Measurements from ENCODE around the gene SHROOM1. TPM values are rescaled to one million over a fixed set of nuclear protein-coding genes. Genes with fewer than 3 reads are reported as not detected.

Gene SHROOM1
- total RNA-seq, 2 donors from 2014 or later, result 1.1 to 2.1 TPM

DNA sequence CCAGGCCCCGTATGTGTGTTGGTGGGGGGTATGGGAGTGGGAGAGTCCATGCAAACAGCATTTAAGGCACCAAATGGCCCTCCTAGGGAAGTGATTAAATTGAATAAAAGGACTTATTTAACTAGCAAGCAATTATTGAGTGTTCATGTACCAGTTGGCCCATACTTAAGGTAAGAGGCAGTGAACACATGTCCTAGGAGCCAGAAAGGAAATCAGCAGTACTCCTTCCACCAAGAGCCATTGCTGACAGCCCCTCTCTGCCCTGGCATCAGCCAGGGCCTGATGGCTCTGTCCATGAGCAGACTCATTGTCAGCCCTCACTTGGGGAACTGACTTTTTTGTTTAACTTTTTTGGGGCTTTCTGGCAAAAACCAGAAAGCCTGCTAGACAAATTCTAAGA lies 10.4 kb upstream of the SHROOM1 start:
- no peak for DNase-seq
- Mint-ChIP-seq H3K27me3 (ENCODE audit: low read depth) (no peaks in the 10 kb centered on the region), H3K36me3 (ENCODE audit: insufficient read depth in 2 of 2) (no peaks in the 10 kb centered on the region), H3K9me3 (no peaks in the 10 kb centered on the region), H3K4me3 (no peak overlapping the region), H3K4me1 (ENCODE audit: low read depth) (peaks cover 4% of the 10 kb centered on the region), H3K27ac (no peak overlapping the region)
- ATAC-seq (replicated peaks in 1 of 2), result no peak

DNA sequence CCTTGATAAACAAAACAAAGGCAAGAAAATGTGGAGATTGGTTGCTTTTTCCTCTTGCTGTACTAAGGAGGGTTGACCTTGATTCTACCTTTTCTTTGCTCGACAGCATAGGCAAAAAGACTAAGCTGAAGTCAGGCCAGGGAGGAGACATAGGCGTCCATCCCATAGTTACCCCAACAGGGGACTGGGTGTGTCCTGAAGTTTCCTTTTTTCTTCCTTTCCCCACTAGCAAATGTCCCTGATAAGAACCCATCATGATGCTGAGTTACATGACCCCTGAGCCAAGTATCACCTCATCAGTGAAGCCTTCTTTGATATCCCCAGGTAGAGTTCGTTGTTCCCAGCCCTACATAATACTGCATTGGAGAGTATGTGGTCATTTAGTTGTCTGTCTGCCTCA lies 9.9 kb upstream of the SHROOM1 start:
- H3K4me1 Mint-ChIP-seq (ENCODE audit: low read depth), result peaks cover 4% of the 10 kb centered on the region
- no peak overlapping the region for H3K27ac Mint-ChIP-seq
- ATAC-seq (replicated peaks in 1 of 2), result no peak
- no peaks in the 10 kb centered on the region for H3K9me3 Mint-ChIP-seq
- H3K27me3 Mint-ChIP-seq (ENCODE audit: low read depth), result no peaks in the 10 kb centered on the region
- no peak overlapping the region for H3K4me3 Mint-ChIP-seq
- DNase-seq, result no peak
- H3K36me3 Mint-ChIP-seq (ENCODE audit: insufficient read depth in 2 of 2), result no peaks in the 10 kb centered on the region

DNA sequence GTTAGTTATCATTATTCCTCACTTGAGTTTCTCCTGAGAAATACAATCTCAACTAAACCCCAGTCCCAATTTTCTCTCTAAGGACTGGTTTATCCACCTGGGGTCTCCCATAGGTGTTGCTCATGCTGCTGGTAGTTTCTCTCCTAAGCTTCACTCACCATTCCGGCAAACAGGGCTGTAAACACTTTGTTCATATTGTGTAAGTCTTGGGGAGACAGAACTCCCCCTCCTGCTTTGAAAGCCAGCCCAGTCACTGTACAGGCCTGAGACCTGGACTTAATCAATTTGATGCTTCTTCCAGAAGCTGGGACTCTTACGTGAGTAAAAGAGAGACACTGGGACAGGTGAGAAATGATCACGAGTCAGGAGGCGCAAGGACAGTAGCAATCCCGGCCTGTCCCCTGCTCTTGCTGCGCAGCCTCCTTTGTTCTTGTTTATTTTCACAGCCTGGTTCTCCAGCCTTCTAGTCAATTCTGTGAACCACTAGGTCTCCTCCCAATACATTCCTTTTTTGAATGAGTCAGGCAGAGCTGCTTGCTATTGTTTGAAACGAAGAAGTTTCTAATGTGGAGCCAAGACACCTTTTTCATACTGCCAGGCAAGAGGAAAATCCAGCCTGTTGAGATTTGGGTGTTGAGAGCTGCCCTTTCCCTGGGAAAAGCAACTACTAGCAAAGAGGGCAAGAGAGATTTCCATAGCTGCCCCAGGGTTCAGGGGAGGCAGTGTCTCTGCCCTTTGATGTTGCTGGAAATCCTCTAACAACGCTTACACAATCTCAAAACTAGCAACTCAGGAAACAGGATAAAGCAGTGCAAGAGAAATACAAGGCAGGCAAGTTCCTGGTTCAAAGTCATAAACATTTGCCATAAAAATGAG lies 9.2 kb upstream of the SHROOM1 start:
- no peaks in the 10 kb centered on the region for H3K9me3 Mint-ChIP-seq
- no peak for ATAC-seq (replicated peaks in 1 of 2)
- no peak overlapping the region for H3K4me3 Mint-ChIP-seq
- no peak overlapping the region for H3K27ac Mint-ChIP-seq
- peaks cover 4% of the 10 kb centered on the region for H3K4me1 Mint-ChIP-seq (ENCODE audit: low read depth)
- H3K36me3 Mint-ChIP-seq (ENCODE audit: insufficient read depth in 2 of 2), result no peaks in the 10 kb centered on the region
- H3K27me3 Mint-ChIP-seq (ENCODE audit: low read depth), result no peaks in the 10 kb centered on the region
- DNase-seq, result no peak

DNA sequence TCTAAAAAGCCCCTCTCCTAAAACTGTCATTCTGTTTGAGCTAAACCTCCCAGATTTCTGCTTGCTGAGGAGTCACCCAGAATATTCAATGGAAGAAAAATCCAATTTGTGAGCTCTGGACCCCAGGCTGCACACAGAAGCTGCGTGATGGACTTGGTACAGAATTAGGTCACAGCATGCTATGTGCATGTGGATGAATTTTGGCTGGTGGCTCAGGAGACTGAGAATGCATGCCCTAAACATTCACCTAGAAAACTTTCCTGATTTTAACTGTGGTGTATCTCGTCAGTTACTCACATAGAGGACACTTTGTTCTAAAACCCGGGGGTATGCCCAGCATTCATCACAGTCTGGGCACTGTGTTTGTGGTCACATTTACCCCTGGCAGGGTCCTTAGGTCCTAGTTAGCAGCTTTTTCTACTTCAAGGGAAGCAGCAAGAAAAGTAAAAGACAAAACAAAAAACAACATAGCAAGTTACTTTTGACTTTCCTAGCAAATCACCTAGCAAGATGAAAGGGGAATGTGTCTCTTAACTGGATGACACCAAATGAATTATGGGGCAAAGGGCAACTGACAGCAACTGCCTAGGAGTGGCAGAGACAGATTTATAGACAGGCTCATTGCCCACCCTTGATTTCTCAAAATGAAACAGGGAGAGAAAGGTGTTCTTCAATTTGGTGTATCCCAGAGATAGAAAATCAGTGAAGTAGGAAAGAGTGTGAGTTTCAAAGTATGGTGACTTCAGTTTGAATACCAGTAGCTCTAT lies 8.3 kb upstream of the SHROOM1 start:
- Mint-ChIP-seq H3K27ac (no peak overlapping the region), H3K4me1 (ENCODE audit: low read depth) (peaks cover 4% of the 10 kb centered on the region), H3K4me3 (no peak overlapping the region), H3K36me3 (ENCODE audit: insufficient read depth in 2 of 2) (no peaks in the 10 kb centered on the region), H3K27me3 (ENCODE audit: low read depth) (peaks cover 5% of the 10 kb centered on the region), H3K9me3 (no peaks in the 10 kb centered on the region)
- DNase-seq (no peak), ATAC-seq (replicated peaks in 1 of 2) (no peak)

DNA sequence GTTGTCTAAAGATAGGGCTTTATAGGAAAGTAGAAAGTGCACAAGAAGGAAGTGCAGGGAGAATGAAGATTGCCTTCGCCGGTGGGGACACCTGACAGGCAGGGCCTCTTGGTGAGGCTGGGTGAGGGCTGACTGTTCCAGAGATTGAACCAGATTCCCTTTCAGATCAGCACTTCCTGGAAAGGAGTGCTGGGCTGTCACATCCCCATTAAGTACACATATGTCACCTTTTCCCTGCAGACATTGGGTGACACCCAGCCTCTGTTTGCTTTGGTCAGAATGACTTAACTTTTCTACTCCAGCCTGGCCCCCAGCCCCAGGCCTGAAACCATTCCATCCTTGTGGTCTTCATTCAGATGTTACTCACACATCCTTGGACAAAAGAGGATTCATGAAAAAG lies 7.4 kb upstream of the SHROOM1 start:
- no peak overlapping the region for H3K4me3 Mint-ChIP-seq
- H3K27me3 Mint-ChIP-seq (ENCODE audit: low read depth), result peaks cover 11% of the 10 kb centered on the region
- no peak overlapping the region for H3K27ac Mint-ChIP-seq
- no peak for DNase-seq
- H3K36me3 Mint-ChIP-seq (ENCODE audit: insufficient read depth in 2 of 2), result no peaks in the 10 kb centered on the region
- no peak for ATAC-seq (replicated peaks in 1 of 2)
- H3K9me3 Mint-ChIP-seq, result no peaks in the 10 kb centered on the region
- peaks cover 4% of the 10 kb centered on the region for H3K4me1 Mint-ChIP-seq (ENCODE audit: low read depth)

DNA sequence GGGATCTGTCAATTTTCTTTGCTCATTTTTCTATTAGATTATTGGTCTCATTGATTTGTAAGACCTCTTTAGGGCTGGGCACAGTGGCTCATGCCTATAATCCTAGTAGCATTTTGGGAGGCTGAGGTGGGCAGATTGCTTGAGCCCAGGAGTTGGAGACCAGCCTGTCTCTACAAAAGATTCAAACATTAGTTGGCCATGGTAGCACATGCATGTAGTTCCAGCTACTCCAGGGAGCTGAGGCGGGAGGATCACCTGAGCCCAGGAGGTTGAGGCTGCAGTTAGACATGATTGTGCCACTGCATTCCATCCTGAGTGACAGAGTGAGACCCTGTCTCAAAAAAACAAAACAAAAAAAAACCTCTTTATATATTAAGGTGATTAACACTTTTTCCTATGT lies 6.4 kb upstream of the SHROOM1 start:
- DNase-seq, result no peak
- Mint-ChIP-seq H3K27me3 (ENCODE audit: low read depth) (peaks cover 16% of the 10 kb centered on the region), H3K4me3 (no peak overlapping the region)

DNA sequence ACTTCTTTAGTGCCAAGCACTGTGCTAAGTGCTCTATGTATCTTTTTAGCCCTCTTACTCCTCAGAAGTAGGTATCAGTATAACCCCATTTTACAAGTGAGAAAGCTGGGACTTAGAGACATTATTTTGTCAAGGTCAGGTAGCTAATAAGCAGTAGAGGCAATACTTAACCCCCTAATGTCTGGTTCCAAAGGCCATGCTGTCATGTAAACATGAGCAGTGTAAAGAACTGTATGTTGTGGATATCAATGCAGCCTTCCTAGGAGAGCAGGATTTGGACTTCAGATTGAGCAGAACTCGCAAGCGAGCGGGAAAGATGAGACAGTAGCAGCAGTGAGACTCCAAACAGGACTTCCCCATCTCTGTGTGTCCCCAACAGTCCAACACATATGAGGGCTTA lies 3.6 kb upstream of the SHROOM1 start:
- no peak for DNase-seq
- Mint-ChIP-seq H3K27ac (no peak overlapping the region), H3K9me3 (no peaks in the 10 kb centered on the region), H3K27me3 (ENCODE audit: low read depth) (peaks cover 31% of the 10 kb centered on the region), H3K36me3 (ENCODE audit: insufficient read depth in 2 of 2) (no peaks in the 10 kb centered on the region), H3K4me3 (no peak overlapping the region), H3K4me1 (ENCODE audit: low read depth) (peaks cover 12% of the 10 kb centered on the region)
- ATAC-seq (replicated peaks in 1 of 2), result no peak

More for the DNA sequence above, 6.4 kb upstream of the SHROOM1 start:
- Mint-ChIP-seq H3K36me3 (ENCODE audit: insufficient read depth in 2 of 2) (no peaks in the 10 kb centered on the region), H3K9me3 (no peaks in the 10 kb centered on the region), H3K4me1 (ENCODE audit: low read depth) (peaks cover 4% of the 10 kb centered on the region), H3K27ac (no peak overlapping the region)
- no peak for ATAC-seq (replicated peaks in 1 of 2)

DNA sequence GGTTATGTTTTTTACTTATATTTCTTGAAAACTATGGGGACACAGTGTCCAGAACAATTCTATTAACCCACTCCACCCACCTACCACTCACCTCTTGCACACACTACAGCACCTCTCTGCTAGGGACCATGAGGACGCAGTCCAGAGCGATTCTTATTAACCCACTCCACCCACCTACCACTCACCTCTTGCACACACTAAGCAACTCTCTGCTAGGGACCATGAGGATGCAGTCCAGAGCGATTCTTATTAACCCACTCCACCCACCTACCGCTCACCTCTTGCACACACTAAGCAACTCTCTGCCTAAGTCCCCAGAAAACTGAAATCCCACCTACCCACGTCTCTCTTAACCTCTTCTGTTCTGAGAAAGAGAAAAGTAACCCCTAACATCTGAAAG lies 2.2 kb upstream of the SHROOM1 start:
- no peak overlapping the region for H3K4me3 Mint-ChIP-seq
- no peaks in the 10 kb centered on the region for H3K36me3 Mint-ChIP-seq (ENCODE audit: insufficient read depth in 2 of 2)
- H3K27ac Mint-ChIP-seq, result no peak overlapping the region
- DNase-seq, result no peak
- H3K27me3 Mint-ChIP-seq (ENCODE audit: low read depth), result peaks cover 45% of the 10 kb centered on the region
- no peak for ATAC-seq (replicated peaks in 1 of 2)
- peaks cover 9% of the 10 kb centered on the region for H3K4me1 Mint-ChIP-seq (ENCODE audit: low read depth)
- H3K9me3 Mint-ChIP-seq, result no peaks in the 10 kb centered on the region

DNA sequence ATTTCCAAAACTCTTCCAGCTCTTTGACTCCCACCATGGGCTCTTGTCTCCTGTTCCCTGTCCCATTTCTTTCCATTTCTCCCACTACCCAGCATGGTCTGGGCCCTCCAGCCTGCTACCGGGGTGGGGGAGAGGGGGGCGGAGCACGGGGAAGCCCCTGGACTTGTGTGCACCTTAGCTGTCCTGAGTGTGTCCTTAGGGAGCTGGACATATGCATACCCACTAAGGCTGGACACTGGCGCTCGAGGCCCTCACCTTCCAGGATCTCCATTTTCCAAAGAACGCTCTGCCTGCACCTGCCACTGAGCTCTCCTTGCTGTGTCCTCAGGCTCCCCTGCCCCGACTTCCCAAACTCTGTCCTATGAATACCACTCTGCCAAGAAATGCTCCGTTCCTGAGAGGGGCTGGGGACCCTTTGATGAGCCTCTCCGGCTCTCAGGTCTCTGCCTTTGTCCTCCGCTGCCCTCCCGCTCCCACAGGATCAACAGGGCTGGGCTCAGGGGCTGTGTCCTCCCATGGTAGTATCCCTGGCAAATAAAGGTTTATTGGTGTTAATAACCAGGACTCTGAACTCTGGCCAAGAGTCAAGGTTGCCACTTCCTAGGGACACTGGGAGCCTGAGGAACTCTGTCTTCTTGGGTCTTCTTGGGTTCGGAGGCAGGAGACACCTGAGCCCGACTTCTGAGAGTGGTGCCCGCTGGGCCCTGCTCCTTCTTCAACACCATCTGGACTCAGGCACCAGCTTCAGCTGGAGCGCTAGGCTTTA lies 831 bp upstream of the SHROOM1 start:
- Mint-ChIP-seq H3K27ac (no peak overlapping the region), H3K4me1 (ENCODE audit: low read depth) (peaks cover 9% of the 10 kb centered on the region)
- no peak for ATAC-seq (replicated peaks in 1 of 2)

DNA sequence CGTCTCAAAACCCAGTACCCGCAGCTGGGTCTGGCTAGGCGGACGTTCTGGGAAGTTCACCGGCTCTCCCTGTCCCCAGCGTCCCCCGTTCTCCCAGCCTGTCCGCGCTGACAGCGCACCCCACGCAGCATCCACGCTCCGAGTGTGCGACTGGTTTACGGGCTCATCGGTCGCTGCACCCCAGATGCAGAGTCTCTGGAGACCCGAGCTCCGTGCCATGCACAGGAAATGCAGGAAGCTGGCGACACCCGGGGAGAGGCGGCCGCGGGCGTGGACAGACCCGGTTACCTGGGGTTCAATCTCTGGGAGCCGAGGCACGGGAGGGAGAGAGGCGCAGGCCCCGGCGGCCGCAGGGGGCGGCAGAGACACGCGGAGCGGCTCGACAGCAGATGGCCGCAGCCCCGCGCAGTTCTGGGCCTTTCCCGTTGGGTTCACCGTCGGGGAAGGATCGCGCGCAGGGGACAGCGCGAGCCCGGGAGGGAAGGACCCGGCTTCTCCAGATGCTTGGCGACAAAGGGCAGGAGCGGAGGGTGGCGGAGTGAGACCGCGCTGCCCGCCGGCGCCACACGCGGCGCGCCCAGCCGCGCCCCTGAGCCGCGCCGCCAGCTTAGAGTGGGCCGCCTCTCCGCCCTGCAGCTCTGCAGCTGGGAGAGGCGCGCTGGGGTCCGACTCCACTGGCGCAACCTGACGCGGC lies 558 bp downstream of the SHROOM1 start:
- Mint-ChIP-seq H3K4me3 (peak overlapping the region; percentile 88 to 92), H3K4me1 (ENCODE audit: low read depth) (peaks cover 9% of the 10 kb centered on the region), H3K9me3 (no peaks in the 10 kb centered on the region), H3K36me3 (ENCODE audit: insufficient read depth in 2 of 2) (no peaks in the 10 kb centered on the region), H3K27ac (no peak overlapping the region), H3K27me3 (ENCODE audit: low read depth) (peaks cover 67% of the 10 kb centered on the region)
- peak; percentile 87 to 89 for ATAC-seq (replicated peaks in 1 of 2)
- peak; percentile 83 to 85 for DNase-seq

More for the DNA sequence above, 831 bp upstream of the SHROOM1 start:
- no peak for DNase-seq
- Mint-ChIP-seq H3K36me3 (ENCODE audit: insufficient read depth in 2 of 2) (no peaks in the 10 kb centered on the region), H3K9me3 (no peaks in the 10 kb centered on the region), H3K27me3 (ENCODE audit: low read depth) (peaks cover 58% of the 10 kb centered on the region), H3K4me3 (peak overlapping the region; percentile 81 to 88)

DNA sequence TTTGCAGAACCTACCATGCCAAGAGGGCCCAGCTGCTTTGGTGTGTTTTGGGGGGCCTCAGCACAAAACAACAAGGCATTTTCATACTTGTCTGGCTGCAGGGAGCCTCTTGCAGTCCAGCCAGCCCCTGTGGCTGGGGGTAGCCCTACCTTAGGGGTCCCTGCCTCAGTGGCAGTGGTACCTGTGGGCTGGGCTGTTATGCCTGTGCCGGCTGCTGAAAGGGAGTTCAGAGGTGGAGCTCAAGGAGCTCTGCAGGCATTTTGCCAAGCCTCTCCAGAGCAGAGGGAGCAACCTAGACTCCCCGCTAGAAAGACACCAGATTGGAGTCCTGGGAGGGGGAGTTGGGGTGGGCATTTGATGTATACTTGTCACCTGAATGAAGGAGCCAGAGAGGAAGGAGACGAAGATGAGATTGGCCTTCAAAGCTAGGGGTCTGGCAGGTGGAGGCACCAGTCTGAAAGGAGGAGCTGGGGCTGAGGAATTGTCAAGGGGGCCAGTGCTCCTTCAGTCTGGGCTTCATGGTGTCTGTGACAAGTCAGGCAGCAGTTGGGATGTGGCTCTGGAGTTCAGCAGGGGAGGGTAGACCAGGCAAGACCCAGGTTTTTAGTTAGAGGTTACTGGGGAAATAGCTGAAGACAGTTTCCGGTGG lies 1.5 kb downstream of the SHROOM1 start:
- Mint-ChIP-seq H3K4me1 (ENCODE audit: low read depth) (peaks cover 9% of the 10 kb centered on the region), H3K27me3 (ENCODE audit: low read depth) (peaks cover 74% of the 10 kb centered on the region), H3K27ac (no peak overlapping the region), H3K4me3 (peak overlapping the region; percentile 88 to 92), H3K36me3 (ENCODE audit: insufficient read depth in 2 of 2) (no peaks in the 10 kb centered on the region), H3K9me3 (no peaks in the 10 kb centered on the region)
- no peak for DNase-seq
- no peak for ATAC-seq (replicated peaks in 1 of 2)

DNA sequence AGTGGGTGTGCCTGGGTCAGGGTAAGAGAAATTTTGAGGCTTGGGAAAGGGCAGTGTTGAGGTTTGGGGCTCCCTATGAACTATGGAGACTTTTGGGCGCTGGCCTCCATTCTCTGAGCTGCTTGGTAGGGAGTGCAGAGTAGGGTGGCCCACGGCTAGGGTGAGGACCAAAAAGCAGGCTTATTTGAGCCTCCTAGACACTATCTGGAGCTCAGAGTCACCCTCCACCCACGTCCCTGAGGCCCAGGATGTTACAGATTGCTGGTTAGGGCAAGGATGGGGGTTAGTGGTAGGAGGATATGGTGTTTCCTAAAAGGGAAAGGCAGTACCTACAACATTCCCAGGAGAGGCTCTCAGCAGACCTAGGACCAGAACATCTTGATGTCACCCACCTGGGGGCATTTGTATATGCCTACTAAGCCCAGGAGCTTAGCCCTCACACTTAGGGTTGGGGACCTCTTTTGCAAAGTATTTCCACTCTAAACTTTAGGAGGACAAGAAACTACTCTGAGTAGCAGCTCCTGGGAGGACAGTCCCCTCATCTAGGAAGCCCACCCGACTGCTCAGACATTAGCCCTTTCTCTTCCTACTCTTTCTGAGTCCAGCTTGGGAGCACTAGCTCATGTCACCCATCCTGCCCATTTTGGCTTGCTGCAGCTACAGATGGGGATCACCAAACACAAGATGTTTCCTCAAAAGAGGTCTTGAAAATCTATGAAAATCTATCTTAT lies 2.3 kb downstream of the SHROOM1 start:
- no peaks in the 10 kb centered on the region for H3K36me3 Mint-ChIP-seq (ENCODE audit: insufficient read depth in 2 of 2)

More for the DNA sequence above, 2.3 kb downstream of the SHROOM1 start:
- H3K9me3 Mint-ChIP-seq, result no peaks in the 10 kb centered on the region
- H3K4me1 Mint-ChIP-seq (ENCODE audit: low read depth), result peaks cover 9% of the 10 kb centered on the region
- DNase-seq (no peak), ATAC-seq (replicated peaks in 1 of 2) (no peak)
- H3K27me3 Mint-ChIP-seq (ENCODE audit: low read depth), result peaks cover 75% of the 10 kb centered on the region
- no peak overlapping the region for H3K4me3 Mint-ChIP-seq
- H3K27ac Mint-ChIP-seq, result no peak overlapping the region
